ENCODE results near the gene ETV5. TPM values are rescaled to one million over a fixed set of nuclear protein-coding genes. Genes with fewer than 3 reads are reported as not detected.

ETV5 gene
- total and polyA plus RNA-seq, 2 donors from 2014 or later = 5.1 to 34.6 TPM

DNA sequence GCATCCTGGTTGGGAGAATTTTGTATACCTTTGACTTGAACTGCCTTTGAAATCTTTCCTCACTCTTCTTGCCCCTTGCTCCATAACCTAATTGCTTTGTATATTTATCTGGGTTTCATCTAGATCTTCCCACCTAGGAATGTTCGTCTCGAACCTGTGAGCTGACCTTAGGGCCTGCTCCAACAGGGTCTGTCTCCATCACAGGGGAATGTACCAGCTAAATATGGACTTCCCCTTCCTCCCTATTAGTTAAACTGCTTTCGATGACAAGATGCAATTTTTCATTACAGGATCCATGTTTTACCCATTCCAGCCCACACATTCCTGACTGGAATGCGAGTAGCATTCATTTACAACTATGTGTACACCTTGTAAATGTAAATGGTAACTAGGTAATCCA is 10.6 kb upstream of the ETV5 start:
- H3K4me3 ChIP-seq (ENCODE audit: low read length in 3 of 3) = no peak overlapping the region
- H3K4me1 ChIP-seq (ENCODE audit: control insufficient read depth in 2 of 3, insufficient read depth in 2 of 3, low read depth in 1 of 3, low read length in 3 of 3) = peaks cover 0 to 3% (median 0%) of the 10 kb centered on the region in 3 donors
- no peaks in the 10 kb centered on the region for H3K27me3 ChIP-seq (ENCODE audit: control insufficient read depth, insufficient read depth, low read length)
- H3K36me3 ChIP-seq (ENCODE audit: control insufficient read depth in 2 of 3, insufficient read depth in 3 of 3, low read length in 3 of 3) = no peaks in the 10 kb centered on the region
- H3K27ac ChIP-seq (ENCODE audit: low read depth in 2 of 2, low read length in 2 of 2) = no peak overlapping the region
- no peaks in the 10 kb centered on the region for H3K9me3 ChIP-seq (ENCODE audit: control insufficient read depth in 2 of 3, insufficient read depth in 1 of 3, low read length in 3 of 3)
- intact Hi-C loops (cut with DNase I) = no loop called here
- TF ChIP-seq, protein P1, sequence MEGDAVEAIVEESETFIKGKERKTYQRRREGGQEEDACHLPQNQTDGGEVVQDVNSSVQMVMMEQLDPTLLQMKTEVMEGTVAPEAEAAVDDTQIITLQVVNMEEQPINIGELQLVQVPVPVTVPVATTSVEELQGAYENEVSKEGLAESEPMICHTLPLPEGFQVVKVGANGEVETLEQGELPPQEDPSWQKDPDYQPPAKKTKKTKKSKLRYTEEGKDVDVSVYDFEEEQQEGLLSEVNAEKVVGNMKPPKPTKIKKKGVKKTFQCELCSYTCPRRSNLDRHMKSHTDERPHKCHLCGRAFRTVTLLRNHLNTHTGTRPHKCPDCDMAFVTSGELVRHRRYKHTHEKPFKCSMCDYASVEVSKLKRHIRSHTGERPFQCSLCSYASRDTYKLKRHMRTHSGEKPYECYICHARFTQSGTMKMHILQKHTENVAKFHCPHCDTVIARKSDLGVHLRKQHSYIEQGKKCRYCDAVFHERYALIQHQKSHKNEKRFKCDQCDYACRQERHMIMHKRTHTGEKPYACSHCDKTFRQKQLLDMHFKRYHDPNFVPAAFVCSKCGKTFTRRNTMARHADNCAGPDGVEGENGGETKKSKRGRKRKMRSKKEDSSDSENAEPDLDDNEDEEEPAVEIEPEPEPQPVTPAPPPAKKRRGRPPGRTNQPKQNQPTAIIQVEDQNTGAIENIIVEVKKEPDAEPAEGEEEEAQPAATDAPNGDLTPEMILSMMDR (IDR thresholded peaks at IDR 0.05; ENCODE audit: borderline replicate concordance, extremely low read depth, insufficient read depth) = no peak
- no peak for DNase-seq
- no peak overlapping the region for H3K9ac ChIP-seq (ENCODE audit: low read length in 3 of 3)
- FAIRE-seq = no peak

DNA sequence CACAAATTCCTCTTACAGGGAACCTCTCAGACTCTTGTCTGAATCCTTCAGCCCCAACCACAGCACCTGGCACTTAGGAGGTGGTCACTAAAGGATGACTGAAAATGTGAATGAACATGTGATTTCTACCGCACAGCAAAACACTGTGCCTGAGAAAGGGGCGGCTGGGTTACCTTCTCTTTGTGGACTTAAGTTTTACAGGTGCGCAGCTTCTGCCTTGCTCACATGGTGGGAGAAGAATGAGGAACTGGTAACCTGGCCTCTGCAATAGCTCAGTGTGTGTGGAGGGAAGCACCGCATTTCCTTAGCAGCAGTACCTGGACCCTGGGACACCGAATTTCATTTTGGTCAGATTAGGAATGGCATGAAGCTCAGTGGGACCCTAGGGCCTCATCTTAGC is 9.8 kb upstream of the ETV5 start:
- Histone ChIP-seq H3K36me3 (ENCODE audit: control insufficient read depth in 2 of 3, insufficient read depth in 3 of 3, low read length in 3 of 3) (no peaks in the 10 kb centered on the region), H3K9me3 (ENCODE audit: control insufficient read depth in 2 of 3, insufficient read depth in 1 of 3, low read length in 3 of 3) (no peaks in the 10 kb centered on the region), H3K4me3 (ENCODE audit: low read length in 3 of 3) (no peak overlapping the region), H3K4me1 (ENCODE audit: control insufficient read depth in 2 of 3, insufficient read depth in 2 of 3, low read depth in 1 of 3, low read length in 3 of 3) (peaks cover 0 to 3% (median 0%) of the 10 kb centered on the region in 3 donors), H3K27me3 (ENCODE audit: control insufficient read depth, insufficient read depth, low read length) (no peaks in the 10 kb centered on the region), H3K27ac (ENCODE audit: low read depth in 2 of 2, low read length in 2 of 2) (no peak overlapping the region), H3K9ac (ENCODE audit: low read length in 3 of 3) (no peak overlapping the region)
- DNase-seq = no peak
- TF ChIP-seq, protein P1 (IDR thresholded peaks at IDR 0.05; ENCODE audit: borderline replicate concordance, extremely low read depth, insufficient read depth) = no peak
- intact Hi-C loops (cut with DNase I) = no loop called here
- no peak for FAIRE-seq

DNA sequence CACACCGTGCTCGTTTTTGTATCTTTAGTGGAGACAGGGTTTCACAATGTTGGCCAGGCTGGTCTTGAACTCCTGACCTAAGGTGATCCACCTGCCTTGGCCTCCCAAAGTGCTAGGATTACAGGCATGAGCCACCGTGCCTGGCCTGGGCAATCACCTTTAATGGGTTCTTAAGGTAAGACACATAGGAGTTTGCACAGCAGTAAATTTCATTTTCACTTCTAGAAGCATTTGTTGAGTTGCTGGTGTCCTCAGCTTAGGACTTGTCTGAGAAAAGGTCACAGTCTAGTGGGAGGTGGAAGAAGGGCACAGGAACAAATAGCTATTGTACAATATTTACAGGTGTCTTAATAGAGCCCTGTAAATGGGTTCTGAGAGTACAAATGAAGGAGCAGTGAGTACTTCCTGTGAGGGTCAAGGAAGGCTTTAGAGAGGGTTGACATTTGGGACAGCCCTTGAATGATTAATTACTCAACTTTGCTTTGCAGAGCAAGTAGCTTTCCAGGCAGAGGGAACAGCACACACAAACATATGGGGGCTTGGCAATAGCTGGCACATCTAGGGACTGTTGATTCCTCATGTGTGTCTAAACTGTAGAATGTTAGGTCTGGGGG is 8.7 kb upstream of the ETV5 start:
- DNase-seq (no peak), FAIRE-seq (no peak)
- Histone ChIP-seq H3K9ac (ENCODE audit: low read length in 3 of 3) (no peak overlapping the region), H3K4me1 (ENCODE audit: control insufficient read depth in 2 of 3, insufficient read depth in 2 of 3, low read depth in 1 of 3, low read length in 3 of 3) (peaks cover 0 to 3% (median 0%) of the 10 kb centered on the region in 3 donors), H3K27me3 (ENCODE audit: control insufficient read depth, insufficient read depth, low read length) (no peaks in the 10 kb centered on the region), H3K4me3 (ENCODE audit: low read length in 3 of 3) (no peak overlapping the region), H3K9me3 (ENCODE audit: control insufficient read depth in 2 of 3, insufficient read depth in 1 of 3, low read length in 3 of 3) (no peaks in the 10 kb centered on the region), H3K27ac (ENCODE audit: low read depth in 2 of 2, low read length in 2 of 2) (no peak overlapping the region), H3K36me3 (ENCODE audit: control insufficient read depth in 2 of 3, insufficient read depth in 3 of 3, low read length in 3 of 3) (no peaks in the 10 kb centered on the region)
- TF ChIP-seq, protein P1 (IDR thresholded peaks at IDR 0.05; ENCODE audit: borderline replicate concordance, extremely low read depth, insufficient read depth) = no peak
- intact Hi-C loops (cut with DNase I) = no loop called here

Measured in kidney (tissue), 14 donors.